ENCODE data around the gene PLGRKT.
"Not testable (repeated sequence)": the region's sequence is repeated elsewhere in the genome, so short reads cannot be mapped to it uniquely, and the experiment has no call there.

PLGRKT gene

GRCh38 chr9:5427005-5427404, 10.7 kb downstream of the PLGRKT start:
- no peaks in the 10 kb centered on the region for H3K9me3 ChIP-seq (replicated peaks; ENCODE audit: low read length)
- H3K4me1 ChIP-seq (ENCODE audit: control insufficient read depth, insufficient read depth, low read length) = no peaks in the 10 kb centered on the region
- H3K27me3 ChIP-seq (ENCODE audit: control insufficient read depth, insufficient read depth, low read length) = no peaks in the 10 kb centered on the region
- H3K9ac ChIP-seq (ENCODE audit: low read depth, low read length) = no peak overlapping the region
- no peak overlapping the region for H3K4me3 ChIP-seq (ENCODE audit: low read length)
- no peaks in the 10 kb centered on the region for H3K36me3 ChIP-seq (ENCODE audit: insufficient read depth, low read length)
- no peak overlapping the region for H3K4me2 ChIP-seq (ENCODE audit: low read length)

GRCh38 chr9:5425006-5425628, 12.6 kb downstream of the PLGRKT start:
- Histone ChIP-seq H3K4me2 (ENCODE audit: low read length) (no peak overlapping the region), H3K36me3 (ENCODE audit: insufficient read depth, low read length) (no peaks in the 10 kb centered on the region), H3K9me3 (replicated peaks; ENCODE audit: low read length) (no peaks in the 10 kb centered on the region), H3K4me3 (ENCODE audit: low read length) (no peak overlapping the region), H3K4me1 (ENCODE audit: control insufficient read depth, insufficient read depth, low read length) (no peaks in the 10 kb centered on the region), H3K9ac (ENCODE audit: low read depth, low read length) (no peak overlapping the region), H3K27me3 (ENCODE audit: control insufficient read depth, insufficient read depth, low read length) (no peaks in the 10 kb centered on the region)

- Histone ChIP-seq H3K27me3 (ENCODE audit: control insufficient read depth, insufficient read depth, low read length) (no peaks in the 10 kb centered on the region), H3K4me1 (ENCODE audit: control insufficient read depth, insufficient read depth, low read length) (no peaks in the 10 kb centered on the region), H3K9me3 (replicated peaks; ENCODE audit: low read length) (no peaks in the 10 kb centered on the region), H3K4me3 (ENCODE audit: low read length) (no peak overlapping the region), H3K9ac (ENCODE audit: low read depth, low read length) (no peak overlapping the region), H3K4me2 (ENCODE audit: low read length) (no peak overlapping the region), H3K36me3 (ENCODE audit: insufficient read depth, low read length) (no peaks in the 10 kb centered on the region)
Measured at GRCh38 chr9:5422276-5422675, 15.4 kb downstream of the PLGRKT start.

- Histone ChIP-seq H3K4me2 (ENCODE audit: low read length) (no peak overlapping the region), H3K36me3 (ENCODE audit: insufficient read depth, low read length) (no peaks in the 10 kb centered on the region), H3K27me3 (ENCODE audit: control insufficient read depth, insufficient read depth, low read length) (no peaks in the 10 kb centered on the region), H3K4me1 (ENCODE audit: control insufficient read depth, insufficient read depth, low read length) (no peaks in the 10 kb centered on the region), H3K9me3 (replicated peaks; ENCODE audit: low read length) (no peaks in the 10 kb centered on the region), H3K9ac (ENCODE audit: low read depth, low read length) (no peak overlapping the region), H3K4me3 (ENCODE audit: low read length) (no peak overlapping the region)
Measured at GRCh38 chr9:5421163-5421562, 16.6 kb downstream of the PLGRKT start.

- no peak overlapping the region for H3K9ac ChIP-seq (ENCODE audit: low read depth, low read length)
- no peaks in the 10 kb centered on the region for H3K4me1 ChIP-seq (ENCODE audit: control insufficient read depth, insufficient read depth, low read length)
- no peaks in the 10 kb centered on the region for H3K27me3 ChIP-seq (ENCODE audit: control insufficient read depth, insufficient read depth, low read length)
- no peaks in the 10 kb centered on the region for H3K36me3 ChIP-seq (ENCODE audit: insufficient read depth, low read length)
- H3K9me3 ChIP-seq (replicated peaks; ENCODE audit: low read length) = no peaks in the 10 kb centered on the region
- no peak overlapping the region for H3K4me3 ChIP-seq (ENCODE audit: low read length)
- H3K4me2 ChIP-seq (ENCODE audit: low read length) = no peak overlapping the region
Measured at GRCh38 chr9:5419987-5420386, 17.7 kb downstream of the PLGRKT start.

GRCh38 chr9:5418481-5418880, 19.2 kb downstream of the PLGRKT start:
- no peaks in the 10 kb centered on the region for H3K27me3 ChIP-seq (ENCODE audit: control insufficient read depth, insufficient read depth, low read length)
- H3K9ac ChIP-seq (ENCODE audit: low read depth, low read length) = no peak overlapping the region
- no peak overlapping the region for H3K4me3 ChIP-seq (ENCODE audit: low read length)
- H3K36me3 ChIP-seq (ENCODE audit: insufficient read depth, low read length) = no peaks in the 10 kb centered on the region
- H3K9me3 ChIP-seq (replicated peaks; ENCODE audit: low read length) = no peaks in the 10 kb centered on the region
- H3K4me2 ChIP-seq (ENCODE audit: low read length) = no peak overlapping the region
- no peaks in the 10 kb centered on the region for H3K4me1 ChIP-seq (ENCODE audit: control insufficient read depth, insufficient read depth, low read length)

- no peaks in the 10 kb centered on the region for H3K27me3 ChIP-seq (ENCODE audit: control insufficient read depth, insufficient read depth, low read length)
- H3K36me3 ChIP-seq (ENCODE audit: insufficient read depth, low read length) = no peaks in the 10 kb centered on the region
- no peak overlapping the region for H3K4me2 ChIP-seq (ENCODE audit: low read length)
- no peak overlapping the region for H3K4me3 ChIP-seq (ENCODE audit: low read length)
- no peaks in the 10 kb centered on the region for H3K9me3 ChIP-seq (replicated peaks; ENCODE audit: low read length)
- no peak overlapping the region for H3K9ac ChIP-seq (ENCODE audit: low read depth, low read length)
- H3K4me1 ChIP-seq (ENCODE audit: control insufficient read depth, insufficient read depth, low read length) = no peaks in the 10 kb centered on the region
Measured at GRCh38 chr9:5416953-5417352, 20.8 kb downstream of the PLGRKT start.

GRCh38 chr9:5408596-5408995, 29.1 kb downstream of the PLGRKT start:
- H3K4me1 ChIP-seq (ENCODE audit: control insufficient read depth, insufficient read depth, low read length) = no peaks in the 10 kb centered on the region
- H3K4me3 ChIP-seq (ENCODE audit: low read length) = no peak overlapping the region
- no peak overlapping the region for H3K9ac ChIP-seq (ENCODE audit: low read depth, low read length)
- H3K4me2 ChIP-seq (ENCODE audit: low read length) = no peak overlapping the region
- peaks cover 9% of the 10 kb centered on the region for H3K9me3 ChIP-seq (replicated peaks; ENCODE audit: low read length)
- no peaks in the 10 kb centered on the region for H3K27me3 ChIP-seq (ENCODE audit: control insufficient read depth, insufficient read depth, low read length)
- H3K36me3 ChIP-seq (ENCODE audit: insufficient read depth, low read length) = no peaks in the 10 kb centered on the region

GRCh38 chr9:5402217-5402616, 35.5 kb downstream of the PLGRKT start:
- Histone ChIP-seq H3K4me1 (ENCODE audit: control insufficient read depth, insufficient read depth, low read length) (no peaks in the 10 kb centered on the region), H3K36me3 (ENCODE audit: insufficient read depth, low read length) (no peaks in the 10 kb centered on the region), H3K9me3 (replicated peaks; ENCODE audit: low read length) (no peaks in the 10 kb centered on the region), H3K9ac (ENCODE audit: low read depth, low read length) (no peak overlapping the region), H3K4me3 (ENCODE audit: low read length) (no peak overlapping the region), H3K27me3 (ENCODE audit: control insufficient read depth, insufficient read depth, low read length) (no peaks in the 10 kb centered on the region), H3K4me2 (ENCODE audit: low read length) (no peak overlapping the region)

- not testable (repeated sequence) for H3K9me3 ChIP-seq (replicated peaks; ENCODE audit: low read length); H3K9ac ChIP-seq (ENCODE audit: low read depth, low read length); H3K27me3 ChIP-seq (ENCODE audit: control insufficient read depth, insufficient read depth, low read length); H3K4me2 ChIP-seq (ENCODE audit: low read length); H3K36me3 ChIP-seq (ENCODE audit: insufficient read depth, low read length); H3K4me3 ChIP-seq (ENCODE audit: low read length); H3K4me1 ChIP-seq (ENCODE audit: control insufficient read depth, insufficient read depth, low read length)
Measured at GRCh38 chr9:5397547-5397946, 40.2 kb downstream of the PLGRKT start.

- H3K9ac ChIP-seq (ENCODE audit: low read depth, low read length) = no peak overlapping the region
- no peaks in the 10 kb centered on the region for H3K4me1 ChIP-seq (ENCODE audit: control insufficient read depth, insufficient read depth, low read length)
- no peaks in the 10 kb centered on the region for H3K27me3 ChIP-seq (ENCODE audit: control insufficient read depth, insufficient read depth, low read length)
- no peaks in the 10 kb centered on the region for H3K9me3 ChIP-seq (replicated peaks; ENCODE audit: low read length)
- no peak overlapping the region for H3K4me2 ChIP-seq (ENCODE audit: low read length)
- no peak overlapping the region for H3K4me3 ChIP-seq (ENCODE audit: low read length)
- no peaks in the 10 kb centered on the region for H3K36me3 ChIP-seq (ENCODE audit: insufficient read depth, low read length)
Measured at GRCh38 chr9:5395428-5395827, 42.3 kb downstream of the PLGRKT start.

GRCh38 chr9:5393976-5394375, 43.7 kb downstream of the PLGRKT start:
- H3K9ac ChIP-seq (ENCODE audit: low read depth, low read length); H3K27me3 ChIP-seq (ENCODE audit: control insufficient read depth, insufficient read depth, low read length); H3K9me3 ChIP-seq (replicated peaks; ENCODE audit: low read length); H3K36me3 ChIP-seq (ENCODE audit: insufficient read depth, low read length); H3K4me3 ChIP-seq (ENCODE audit: low read length); H3K4me1 ChIP-seq (ENCODE audit: control insufficient read depth, insufficient read depth, low read length); H3K4me2 ChIP-seq (ENCODE audit: low read length): not testable (repeated sequence)
